Neutrophil (primary cell): ENCODE data around the gene TAF11L8.
"Not testable (repeated sequence)": the region's sequence is repeated elsewhere in the genome, so short reads cannot be mapped to it uniquely, and the experiment has no call there.

Experiments
- H3K27ac ChIP-seq: fragments of 200-600 bp; sonication (generic); 2 replicates; pipeline ENCODE4 v1.5.1; 2016; ENCODE audit warnings: mild to moderate bottlenecking, moderate library complexity
- H3K27me3 ChIP-seq: fragments of 200-600 bp; sonication (generic); 2 replicates; pipeline ENCODE4 v1.6.0; 2016; ENCODE audit warnings: mild to moderate bottlenecking
- H3K36me3 ChIP-seq: fragments of 200-600 bp; sonication (generic); 2 replicates; pipeline ENCODE4 v1.5.1; 2017
- H3K4me1 ChIP-seq, 2 experiments: fragments of 200-600 bp in 1 of 2; sonication (generic) in 1 of 2; 1 replicate in 1 of 2; 2 replicates in 1 of 2; pipeline versions ENCODE4 v1.5.1 to v1.6.1; 2013 to 2016; ENCODE audit warnings: low read depth in 1 of 2, low read length in 1 of 2, mild to moderate bottlenecking in 1 of 2, moderate library complexity in 1 of 2; ENCODE audit not compliant: control insufficient read depth in 1 of 2, insufficient read depth in 1 of 2
- H3K4me3 ChIP-seq, 2 experiments: fragments of 200-600 bp in 1 of 2; sonication (generic) in 1 of 2; 1 replicate in 1 of 2; 2 replicates in 1 of 2; pipeline ENCODE4 v1.5.1; 2013 to 2016; ENCODE audit warnings: low read depth in 1 of 2, low read length in 1 of 2, mild to moderate bottlenecking in 1 of 2, moderate library complexity in 1 of 2
- H3K9me3 ChIP-seq: fragments of 200-600 bp; sonication (generic); 2 replicates; pipeline ENCODE4 v1.5.1; 2016
- CTCF ChIP-seq: fragments of 200-600 bp; sonication (generic); IDR thresholded peaks from 2 replicates; pipeline ENCODE4 v1.5.1; 2016; ENCODE audit warnings: antibody characterized with exemption

Gene TAF11L8

GRCh38 chr5:17590860-17591259, at the start of gene TAF11L8:
Gene TAF11L8, minus strand, starts transcription at chr5:17590960.
- H3K4me1 ChIP-seq, result not testable (repeated sequence)

GRCh38 chr5:17634160-17634559, 43.4 kb upstream of the TAF11L8 start, which contains the start of gene TAF11L14:
Gene TAF11L14, plus strand, starts transcription at chr5:17634460.
- H3K36me3 ChIP-seq, result no peaks in the 10 kb centered on the region
- no peaks in the 10 kb centered on the region for H3K9me3 ChIP-seq
- H3K4me3 ChIP-seq, result no peak within 1 kb of the TSS
- TF ChIP-seq CTCF, result no peak
- no peak within 1 kb of the TSS for H3K27ac ChIP-seq
- H3K4me1 ChIP-seq, result no peaks in the 10 kb centered on the region
- H3K27me3 ChIP-seq, result no peaks in the 10 kb centered on the region

More at GRCh38 chr5:17590860-17591259, at the start of gene TAF11L8:
- not testable (repeated sequence) for H3K4me3 ChIP-seq, H3K27ac ChIP-seq, H3K9me3 ChIP-seq, H3K27me3 ChIP-seq, H3K36me3 ChIP-seq

GRCh38 chr5:17631788-17632187, 41.0 kb upstream of the TAF11L8 start, which contains the start of gene TAF11L13:
Gene TAF11L13, plus strand, starts transcription at chr5:17632088.
- H3K27ac ChIP-seq, H3K36me3 ChIP-seq, H3K9me3 ChIP-seq, H3K4me1 ChIP-seq, H3K4me3 ChIP-seq, H3K27me3 ChIP-seq: not testable (repeated sequence)

GRCh38 chr5:17625686-17626085, 34.9 kb upstream of the TAF11L8 start:
- Histone ChIP-seq H3K27me3 (no peaks in the 10 kb centered on the region), H3K4me1 (no peaks in the 10 kb centered on the region), H3K27ac (no peak overlapping the region), H3K4me3 (no peak overlapping the region), H3K36me3 (no peaks in the 10 kb centered on the region), H3K9me3 (no peaks in the 10 kb centered on the region)
- TF ChIP-seq CTCF, result no peak

GRCh38 chr5:17620627-17621026, 29.9 kb upstream of the TAF11L8 start:
- no peak overlapping the region for H3K4me3 ChIP-seq
- no peak for TF ChIP-seq CTCF
- no peak overlapping the region for H3K27ac ChIP-seq
- H3K4me1 ChIP-seq, result no peaks in the 10 kb centered on the region
- H3K36me3 ChIP-seq, result no peaks in the 10 kb centered on the region
- no peaks in the 10 kb centered on the region for H3K9me3 ChIP-seq
- no peaks in the 10 kb centered on the region for H3K27me3 ChIP-seq

GRCh38 chr5:17619354-17619753, 28.6 kb upstream of the TAF11L8 start:
- H3K9me3 ChIP-seq, result no peaks in the 10 kb centered on the region
- H3K27ac ChIP-seq, result no peak overlapping the region
- no peak overlapping the region for H3K4me3 ChIP-seq
- H3K27me3 ChIP-seq, result no peaks in the 10 kb centered on the region
- no peaks in the 10 kb centered on the region for H3K36me3 ChIP-seq
- no peaks in the 10 kb centered on the region for H3K4me1 ChIP-seq
- TF ChIP-seq CTCF, result no peak
